GM21515 (cell line): ENCODE results near the gene RBBP8NL.

Experiments
- ATAC-seq: cut with Tn5 transposase; IDR thresholded peaks from one replicate; pipeline ENCODE4 v1.9.1; 2021; ENCODE audit not compliant: unreplicated experiment

RBBP8NL gene

GRCh38 chr20:62393830-62394229 is 33.5 kb downstream of the RBBP8NL start:
- no peak for ATAC-seq

- no peak for ATAC-seq
Measured at GRCh38 chr20:62393335-62393665, 34.0 kb downstream of the RBBP8NL start.

GRCh38 chr20:62392621-62393334 is 34.6 kb downstream of the RBBP8NL start:
- no peak for ATAC-seq

GRCh38 chr20:62392077-62392418 is 35.3 kb downstream of the RBBP8NL start:
- no peak for ATAC-seq

GRCh38 chr20:62391165-62392076 is 35.9 kb downstream of the RBBP8NL start:
- no peak for ATAC-seq

- ATAC-seq = no peak
Measured at GRCh38 chr20:62390317-62391164, 36.8 kb downstream of the RBBP8NL start.

- no peak for ATAC-seq
Measured at GRCh38 chr20:62389601-62390087, 37.7 kb downstream of the RBBP8NL start.

GRCh38 chr20:62388839-62389600 is 38.3 kb downstream of the RBBP8NL start:
- no peak for ATAC-seq

- no peak for ATAC-seq
Measured at GRCh38 chr20:62387933-62388635, 39.3 kb downstream of the RBBP8NL start.

GRCh38 chr20:62387219-62387913 is 40.0 kb downstream of the RBBP8NL start:
- ATAC-seq = peak; percentile 5

GRCh38 chr20:62386383-62387218 is 40.7 kb downstream of the RBBP8NL start, which contains the start of gene RPS21:
RPS21 (plus strand) TSS chr20:62387103; CDS start chr20:62387339, 236 bp downstream.
- peak; percentile 77 for ATAC-seq

- ATAC-seq = peak; percentile 55
Measured at GRCh38 chr20:62382306-62383198, 44.8 kb downstream of the RBBP8NL start.

- ATAC-seq = no peak
Measured at GRCh38 chr20:62381842-62382241, 45.5 kb downstream of the RBBP8NL start.

- no peak for ATAC-seq
Measured at GRCh38 chr20:62381202-62381797, 46.0 kb downstream of the RBBP8NL start.

- no peak for ATAC-seq
Measured at GRCh38 chr20:62378215-62378614, 49.1 kb downstream of the RBBP8NL start.

GRCh38 chr20:62377615-62378178 is 49.6 kb downstream of the RBBP8NL start:
- no peak for ATAC-seq

GRCh38 chr20:62377064-62377461 is 50.3 kb downstream of the RBBP8NL start:
- ATAC-seq = no peak
